HG03520 (cell line): Measurements from ENCODE around the gene RIN2.
"Not testable (repeated sequence)": the region's sequence is repeated elsewhere in the genome, so short reads cannot be mapped to it uniquely, and the experiment has no call there.

Source experiments
- ATAC-seq: cut with Tn5 transposase; IDR thresholded peaks from one replicate; pipeline ENCODE4 v1.9.1; 2021; ENCODE audit warnings: mild to moderate bottlenecking, moderate library complexity; ENCODE audit not compliant: unreplicated experiment

Gene RIN2

DNA sequence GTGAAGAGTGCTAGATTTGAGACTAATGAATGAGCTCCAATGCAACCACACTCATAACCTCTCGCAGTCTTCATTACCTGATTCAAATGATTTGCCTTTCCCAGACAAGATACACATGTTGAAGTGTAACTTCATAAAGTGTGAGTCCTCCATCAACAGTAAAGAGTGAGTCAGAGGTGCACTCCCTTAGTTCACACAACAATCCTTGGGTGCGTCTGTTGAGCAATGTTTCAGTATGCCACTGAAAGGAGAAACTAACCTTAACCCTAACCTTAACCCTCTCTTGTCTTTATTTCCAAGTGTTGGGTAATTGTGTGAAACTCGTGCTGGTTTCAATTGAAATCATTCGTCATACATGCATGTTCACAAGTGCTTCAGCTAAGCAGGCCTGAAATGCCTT lies 21.0 kb upstream of the RIN2 start:
- ATAC-seq, result no peak

DNA sequence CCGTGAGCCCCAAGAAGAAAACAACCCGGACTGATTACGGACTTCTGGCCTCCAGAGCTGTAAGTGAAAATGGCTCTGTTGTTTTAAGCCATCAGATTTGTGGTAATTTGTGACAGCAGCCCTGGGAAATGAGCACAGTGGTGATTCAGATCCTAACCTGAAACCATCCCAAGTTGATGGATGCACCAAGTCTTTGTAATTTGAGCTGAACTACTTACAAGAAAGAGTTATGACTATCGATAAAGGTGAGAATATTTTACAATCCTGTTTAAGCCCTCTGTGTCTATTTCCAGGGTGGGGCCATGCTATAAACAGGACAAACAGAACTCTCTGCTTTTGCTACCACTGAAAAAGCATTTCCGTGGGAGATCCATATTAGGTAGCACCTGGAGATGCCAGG lies 19.1 kb upstream of the RIN2 start:
- ATAC-seq, result no peak

DNA sequence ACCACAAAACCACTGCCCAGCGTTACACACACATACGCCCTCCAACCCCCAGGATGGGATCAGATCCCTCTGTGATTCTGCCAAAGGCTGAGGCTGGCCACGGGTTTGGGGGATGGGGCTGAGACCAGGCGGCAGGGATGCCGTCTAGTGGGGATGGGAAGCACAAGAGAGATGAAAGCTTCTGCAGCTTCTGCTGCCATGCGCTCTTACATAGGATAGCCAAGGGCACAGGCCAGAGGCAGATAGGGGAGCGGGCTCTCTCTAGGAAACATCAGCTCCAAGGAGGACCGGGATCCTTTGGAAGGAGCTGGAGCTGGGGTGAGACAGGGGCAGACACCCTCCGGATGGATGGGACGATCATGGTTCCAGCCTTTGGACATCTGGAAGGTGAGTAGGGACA lies 18.7 kb upstream of the RIN2 start:
- ATAC-seq, result no peak

DNA sequence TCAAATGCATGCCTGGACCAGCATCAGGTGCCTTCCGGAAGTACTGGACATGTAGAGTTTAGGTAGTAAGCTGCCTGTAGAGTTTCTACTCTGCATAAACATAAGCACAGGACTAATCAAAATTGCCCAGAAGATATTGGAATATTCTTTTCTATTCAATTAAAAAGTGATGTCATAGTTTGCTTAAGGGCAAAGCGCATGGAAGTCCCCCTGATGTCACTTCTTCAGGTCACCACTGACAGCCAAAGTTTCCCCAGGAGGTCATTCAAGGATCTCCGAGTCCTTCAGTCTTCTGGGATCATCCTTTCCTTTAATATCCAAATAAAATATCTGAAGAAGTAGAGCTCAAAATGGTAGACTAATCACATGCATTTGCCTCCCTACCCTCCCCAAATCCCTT lies 17.5 kb upstream of the RIN2 start:
- no peak for ATAC-seq

DNA sequence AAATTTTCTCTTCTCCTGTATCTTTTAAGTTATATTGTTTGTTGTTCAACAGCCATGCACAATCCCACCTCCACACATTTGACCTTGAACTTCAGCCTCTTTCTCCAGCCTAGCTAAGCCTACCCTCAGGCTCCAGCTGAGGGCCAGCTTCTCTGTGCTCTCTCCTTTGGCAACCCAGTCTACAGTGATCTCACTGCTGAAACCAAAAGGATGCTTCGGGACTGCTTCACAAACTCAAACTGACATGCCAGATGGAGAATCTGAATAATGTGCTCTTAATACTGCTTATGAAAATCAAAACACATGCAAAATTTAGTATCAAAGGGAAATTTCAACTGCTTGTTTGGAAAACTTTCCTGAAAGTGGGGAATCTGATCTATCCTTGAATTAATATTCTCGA lies 16.1 kb upstream of the RIN2 start:
- no peak for ATAC-seq

DNA sequence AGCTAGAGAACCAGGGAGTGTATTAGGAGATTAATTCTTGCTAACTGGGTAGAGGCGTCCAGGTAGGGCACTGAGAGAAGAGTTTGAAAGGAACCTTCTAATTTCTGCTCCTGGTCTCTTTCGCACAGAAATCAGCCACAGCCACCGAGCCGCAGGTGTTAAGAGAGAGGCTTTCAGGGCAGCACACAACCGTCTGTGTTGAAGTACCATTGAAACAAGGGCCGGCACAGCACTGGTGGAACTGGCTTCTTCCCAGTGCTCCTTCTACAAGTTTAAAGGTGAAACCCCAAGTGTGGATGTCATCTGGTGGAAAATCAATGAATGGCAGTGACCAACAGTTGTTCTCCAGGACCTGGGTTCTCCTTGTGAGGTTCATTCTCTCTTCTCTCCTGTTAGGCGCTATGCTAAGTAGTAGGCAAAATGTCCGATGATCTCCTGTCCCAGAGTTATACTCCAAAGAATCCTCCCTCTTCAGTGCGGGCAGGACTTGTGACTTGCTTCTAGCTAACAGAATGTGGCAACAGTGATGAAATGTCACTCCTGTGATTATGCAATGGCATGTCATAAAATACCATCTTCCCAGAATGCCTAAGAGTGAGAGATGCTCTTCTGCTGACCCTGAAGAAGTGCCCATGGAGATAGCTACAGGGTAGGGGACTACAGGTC lies 15.0 kb upstream of the RIN2 start:
- ATAC-seq, result no peak

DNA sequence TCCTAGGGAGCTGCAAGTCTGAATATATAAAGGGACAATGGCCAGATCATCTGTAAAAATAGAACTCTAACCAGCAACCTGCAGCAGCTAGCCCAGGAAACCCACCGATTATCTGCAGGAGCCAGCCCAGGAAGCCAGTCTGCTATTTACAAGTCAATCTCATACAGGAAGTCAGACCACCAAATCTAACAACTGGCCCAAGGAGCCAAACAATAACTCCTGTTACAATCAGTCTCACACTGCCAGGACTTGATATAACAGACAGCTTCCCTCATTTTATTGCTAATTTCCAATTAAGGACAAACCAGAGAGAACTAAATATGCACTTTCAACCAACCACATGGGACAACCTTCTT lies 14.4 kb upstream of the RIN2 start:
- no peak for ATAC-seq

DNA sequence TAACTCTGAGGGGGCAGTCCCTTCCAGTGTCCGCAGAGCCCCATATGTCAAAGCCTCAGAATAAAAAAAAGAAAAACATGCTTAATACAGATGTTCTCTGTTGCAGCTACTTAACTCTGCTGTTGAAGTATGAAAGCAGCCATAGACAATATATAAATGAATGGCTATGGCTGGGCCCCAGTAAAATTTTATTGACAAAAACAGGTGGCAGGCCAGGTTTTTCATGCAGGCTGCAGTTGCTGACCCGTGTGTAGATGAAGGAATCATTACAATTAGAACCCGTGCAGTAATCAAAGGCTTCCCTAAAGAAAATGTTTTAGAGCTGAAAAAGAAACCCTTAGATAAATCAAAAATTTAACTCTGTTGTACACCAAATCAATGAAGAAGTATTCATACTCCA lies 13.0 kb upstream of the RIN2 start:
- ATAC-seq, result no peak

DNA sequence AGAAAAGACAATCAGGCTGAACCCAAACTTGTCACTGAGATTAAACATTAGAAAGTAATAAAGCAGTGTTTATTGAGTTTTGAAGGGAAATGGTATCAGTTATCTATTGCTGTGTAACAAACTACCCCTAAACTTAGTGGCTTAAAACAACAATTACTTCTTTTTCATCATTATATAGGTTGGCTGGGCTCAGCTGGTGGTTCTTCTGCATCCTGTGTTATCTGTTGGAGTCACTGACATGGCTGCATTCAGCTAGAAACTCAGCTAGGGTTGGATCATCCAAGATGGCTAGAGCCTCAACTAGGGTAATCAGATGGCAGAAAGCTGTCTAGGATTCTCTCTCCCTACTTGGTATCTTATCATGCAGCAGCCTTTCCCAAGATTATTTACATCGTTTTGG lies 12.5 kb upstream of the RIN2 start:
- ATAC-seq, result no peak

DNA sequence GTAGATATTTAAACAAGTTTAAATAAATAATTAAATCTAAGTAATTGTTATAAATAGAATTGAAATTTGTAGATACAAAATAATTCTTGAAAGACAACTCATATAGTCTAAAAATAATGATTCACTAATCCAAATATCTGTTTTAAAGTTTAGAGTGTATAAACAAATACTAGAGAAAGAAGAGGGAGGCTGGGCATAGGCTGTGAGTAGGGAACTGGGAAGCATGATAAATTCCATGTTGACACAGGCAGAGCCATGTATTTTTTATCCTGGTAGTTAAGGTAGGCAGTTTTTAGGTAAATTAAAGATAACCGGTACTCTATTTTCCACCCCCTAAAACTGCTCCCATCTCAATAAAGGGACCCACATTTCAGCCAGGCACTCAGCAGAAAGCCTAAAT lies 11.7 kb upstream of the RIN2 start:
- ATAC-seq, result no peak

DNA sequence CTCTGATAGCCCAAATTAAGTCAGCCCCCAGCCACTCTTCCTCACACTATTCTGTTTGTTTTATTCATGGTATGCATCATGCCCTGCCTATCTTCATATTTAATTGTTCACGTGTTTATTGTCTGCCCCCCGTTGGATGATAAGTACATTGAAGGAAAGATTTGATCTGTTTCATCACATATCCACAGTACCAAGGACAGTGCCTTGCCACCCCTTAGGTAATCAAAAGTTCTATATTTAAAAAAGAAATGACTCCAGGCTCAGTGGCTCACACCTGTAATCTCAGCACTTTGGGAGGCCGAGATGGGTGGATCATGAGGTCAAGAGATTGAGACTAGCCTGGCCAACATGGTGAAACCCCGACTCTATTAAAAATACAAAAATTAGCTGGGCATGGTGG lies 10.2 kb upstream of the RIN2 start:
- no peak for ATAC-seq

DNA sequence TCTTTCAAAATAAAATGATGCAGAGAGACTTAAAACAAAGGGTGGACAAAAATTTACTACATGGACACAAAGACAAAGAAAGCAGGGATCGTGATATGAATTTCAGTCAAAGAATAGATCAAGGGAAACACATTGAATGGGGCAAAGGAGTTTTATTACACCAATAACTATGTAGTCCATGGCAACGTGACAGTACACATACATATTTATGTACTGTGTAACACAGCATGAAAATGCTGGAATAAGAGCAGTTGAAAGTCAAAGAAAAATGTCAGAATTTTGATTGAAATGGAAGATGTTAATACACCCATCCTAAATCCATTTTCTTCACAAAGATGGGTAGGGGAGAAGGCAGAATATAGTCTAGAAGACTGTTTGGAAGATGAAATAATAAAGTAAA lies 9.4 kb upstream of the RIN2 start:
- ATAC-seq, result no peak

DNA sequence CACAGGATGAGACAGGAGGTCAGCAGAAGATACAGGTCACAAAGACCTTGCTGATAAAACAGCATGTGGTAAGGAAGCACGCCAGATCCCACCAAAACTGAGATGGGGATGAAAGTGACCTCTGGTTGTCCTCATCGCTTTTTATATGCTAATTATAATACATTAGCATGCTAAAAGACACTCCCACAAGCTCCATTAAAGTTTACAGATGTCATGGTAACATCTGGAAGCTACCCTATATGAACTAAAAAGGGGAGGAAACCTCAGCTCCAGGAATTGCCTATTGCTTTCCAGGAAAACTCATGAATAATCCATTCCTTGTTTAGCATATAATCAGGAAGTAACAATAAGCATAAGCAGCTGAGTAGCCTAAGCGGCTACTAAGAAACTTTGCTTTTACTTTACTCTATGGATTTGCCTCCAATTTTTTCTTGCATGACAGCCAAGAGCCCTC lies 8.4 kb upstream of the RIN2 start:
- no peak for ATAC-seq

DNA sequence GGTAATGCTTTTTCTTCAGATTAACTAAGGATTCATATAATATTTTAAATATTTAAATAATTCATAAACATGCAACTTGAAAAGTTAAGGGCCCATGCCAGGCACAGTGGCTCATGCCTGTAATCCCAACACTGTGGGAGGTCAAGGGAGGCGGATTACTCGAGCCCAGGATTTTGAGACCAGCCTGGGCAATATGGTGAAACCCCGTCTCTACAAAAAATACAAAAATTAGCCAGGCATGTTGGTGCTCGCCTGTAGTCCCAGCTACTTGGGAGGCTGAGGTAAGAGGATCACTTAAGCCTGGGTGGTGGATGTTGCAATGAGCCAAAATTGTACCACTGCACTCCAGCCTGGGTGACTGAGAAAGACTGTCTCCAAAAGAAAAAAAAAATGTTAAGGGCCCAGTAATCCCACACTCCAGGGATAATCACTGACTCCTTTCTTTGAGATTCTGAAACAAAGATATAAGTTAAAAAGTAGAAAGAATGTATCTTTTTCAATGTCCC lies 7.9 kb upstream of the RIN2 start:
- ATAC-seq, result no peak

DNA sequence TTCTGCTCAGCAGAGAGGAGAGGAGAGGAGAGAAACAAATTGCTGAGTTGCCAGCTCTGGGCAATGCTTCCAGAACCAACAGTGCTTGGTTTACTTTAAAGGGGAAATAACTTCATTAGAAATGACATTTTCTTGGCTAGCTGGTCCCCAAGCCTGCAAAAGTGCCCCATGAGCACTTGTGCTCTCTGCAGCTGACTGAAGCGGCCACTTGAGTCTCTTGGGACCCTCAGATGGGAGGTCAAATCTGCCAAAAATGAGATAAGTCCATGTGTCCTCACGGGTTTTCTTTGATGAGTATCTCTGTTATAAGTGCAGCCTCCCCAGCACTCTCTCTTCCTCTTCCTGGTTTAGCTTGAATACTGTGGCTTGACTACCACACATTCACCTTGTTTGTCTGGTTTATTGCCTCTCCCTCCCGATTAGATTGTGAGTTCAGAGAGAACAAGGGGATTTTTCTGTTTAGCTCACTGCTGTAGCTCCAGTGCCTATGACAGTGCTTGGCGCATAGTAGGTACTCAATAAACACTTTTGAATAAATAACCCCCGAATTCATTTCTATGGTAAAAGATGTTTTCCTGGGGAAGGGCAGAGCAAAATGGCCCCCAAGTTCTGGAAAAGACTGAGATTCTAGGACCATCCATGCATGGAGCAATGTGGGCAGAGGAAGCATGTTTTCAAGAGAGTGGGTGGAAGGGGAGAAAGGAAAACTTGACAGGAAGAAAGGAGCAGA lies 7.0 kb upstream of the RIN2 start:
- ATAC-seq, result no peak

DNA sequence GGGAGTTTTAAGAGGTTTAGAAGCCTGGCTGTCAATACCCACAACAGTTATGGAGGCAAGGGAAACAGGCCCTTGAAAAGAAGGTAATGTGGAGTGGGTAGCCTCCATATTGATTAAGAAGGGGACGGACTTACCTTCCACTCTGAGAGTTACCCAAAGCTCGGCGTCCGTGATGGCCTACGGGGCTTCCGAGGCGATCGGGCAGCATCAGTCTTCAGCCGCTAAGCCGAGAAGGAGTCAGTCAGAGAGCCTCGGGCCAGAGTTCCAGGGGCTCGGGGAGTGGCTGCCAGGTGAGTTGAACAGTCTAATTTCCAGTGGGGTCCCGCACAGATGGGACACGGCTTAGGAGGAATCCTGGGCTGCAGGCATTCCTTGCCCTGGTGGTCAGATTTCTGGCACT lies 3.9 kb upstream of the RIN2 start:
- not testable (repeated sequence) for ATAC-seq

DNA sequence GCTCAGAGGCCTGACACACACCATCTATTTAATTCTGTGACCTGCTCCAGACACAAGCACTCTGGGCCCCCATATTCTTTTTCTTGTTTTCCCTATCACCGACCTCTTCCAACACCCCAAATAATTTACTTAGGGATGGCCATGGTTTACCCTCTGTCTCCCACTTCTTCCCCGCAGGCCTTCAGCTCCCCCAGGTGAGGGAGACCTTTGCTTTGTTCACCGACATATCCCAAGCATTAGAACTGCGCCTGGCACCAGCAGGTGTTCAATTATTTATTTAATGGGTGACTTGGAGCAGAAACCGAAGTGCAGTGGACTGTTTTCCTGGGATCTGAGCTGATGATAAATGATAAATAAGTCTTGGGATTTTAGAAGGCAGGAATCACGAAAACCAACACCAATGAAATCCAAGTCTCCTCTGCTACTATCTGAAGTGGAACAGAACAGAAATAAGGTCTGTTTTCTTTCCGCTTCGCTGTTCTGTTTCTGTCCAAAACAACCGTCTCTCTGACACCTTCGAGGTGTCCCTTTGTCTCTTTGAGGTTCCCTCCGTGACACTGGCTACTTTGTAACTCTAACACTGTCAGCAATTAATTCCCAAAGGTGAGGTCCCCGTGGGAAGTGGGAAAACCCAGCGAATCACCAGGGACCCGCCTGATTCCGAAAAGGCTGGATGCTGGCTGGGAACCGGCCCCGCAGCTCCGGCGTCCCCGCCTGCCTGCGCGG lies 1.1 kb upstream of the RIN2 start:
- ATAC-seq, result no peak

DNA sequence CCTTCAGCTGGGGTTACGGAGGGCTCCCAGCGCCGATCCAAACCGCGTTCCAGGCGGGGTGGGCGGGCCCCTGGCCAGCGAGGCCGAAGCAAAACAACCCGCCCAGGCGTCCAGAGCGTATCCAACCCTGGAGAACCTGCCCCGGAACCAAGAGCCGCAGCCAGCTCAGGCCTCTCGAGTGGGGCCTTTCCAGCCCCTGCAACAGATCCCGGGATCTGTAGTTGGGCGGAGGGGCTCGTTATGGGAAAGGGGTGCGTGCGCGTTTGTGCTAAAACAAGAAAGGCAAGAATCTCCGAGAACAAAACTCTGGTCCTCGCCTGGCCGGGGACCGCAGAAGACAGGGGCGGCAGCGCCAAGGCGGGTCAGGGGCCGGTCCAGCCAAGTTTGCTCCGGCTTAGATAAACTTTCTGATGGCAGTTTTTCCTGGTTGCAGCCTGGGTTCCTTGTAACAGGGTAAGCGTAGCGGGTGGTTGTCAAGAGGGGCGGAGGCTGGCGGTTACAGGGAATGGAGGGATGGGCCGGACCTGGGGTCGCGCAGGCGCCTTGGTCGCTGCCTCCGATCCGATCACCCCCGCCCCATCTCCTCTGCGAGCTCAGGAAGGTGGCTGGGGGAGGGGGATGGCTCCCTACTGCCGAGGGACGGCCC lies 448 bp upstream of the RIN2 start:
- no peak for ATAC-seq

DNA sequence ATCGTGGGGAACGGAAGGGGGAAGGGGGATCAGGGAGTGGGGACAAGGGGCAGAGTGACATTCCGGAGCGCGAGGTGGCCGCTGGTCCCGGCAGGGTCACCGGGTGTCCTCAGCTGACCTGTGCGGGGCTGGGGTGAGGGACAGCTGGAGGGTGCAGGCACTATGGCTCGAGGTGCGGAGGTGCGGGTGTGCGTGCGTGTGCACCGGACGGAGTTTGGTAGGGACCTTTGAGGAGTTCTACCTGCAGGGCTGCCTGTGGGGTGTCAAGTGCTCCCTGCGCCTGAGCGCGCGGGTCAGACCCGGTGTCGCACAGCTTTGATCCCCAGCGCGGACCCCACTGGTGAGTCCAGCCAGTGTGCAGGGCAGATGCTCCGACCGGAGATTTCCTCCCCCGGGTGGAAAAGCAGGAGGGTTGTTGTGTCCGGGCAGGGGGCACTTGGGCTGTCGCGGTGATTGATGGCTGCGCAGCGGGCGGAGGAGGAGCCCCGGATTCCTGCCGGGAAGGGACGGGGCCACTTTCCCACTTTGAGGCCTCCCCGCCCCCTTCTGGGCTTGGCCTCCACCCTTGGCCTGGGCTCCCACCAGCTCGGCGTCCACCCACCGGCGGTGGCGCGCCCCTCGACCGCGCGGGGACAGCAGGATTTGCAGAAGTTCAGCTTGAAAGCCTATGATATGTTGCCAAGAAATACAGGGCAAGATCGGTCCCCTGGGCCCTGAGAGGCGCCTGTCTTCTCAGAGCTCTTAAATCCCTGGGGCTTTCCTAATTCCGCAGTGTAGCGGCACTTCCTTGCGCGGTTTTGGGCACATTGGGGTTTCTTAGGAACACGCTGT lies 658 bp downstream of the RIN2 start:
- ATAC-seq, result no peak

DNA sequence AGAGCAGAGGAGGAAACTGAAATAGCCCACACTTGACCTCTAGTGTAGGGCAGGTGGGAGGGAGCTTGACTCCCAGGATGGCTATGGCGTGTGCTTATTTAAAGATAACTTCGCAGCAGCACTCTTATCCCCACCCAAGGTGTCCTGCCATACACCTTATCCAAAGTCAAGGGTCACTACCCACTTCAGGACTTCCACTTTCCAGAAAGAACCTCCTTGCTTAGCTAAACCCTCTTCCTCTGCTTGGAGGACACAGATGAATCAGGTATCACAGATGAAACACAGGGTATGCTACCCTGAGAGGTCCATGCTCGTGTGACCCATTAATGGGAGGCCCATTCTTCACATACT lies 2.3 kb downstream of the RIN2 start:
- ATAC-seq, result no peak

DNA sequence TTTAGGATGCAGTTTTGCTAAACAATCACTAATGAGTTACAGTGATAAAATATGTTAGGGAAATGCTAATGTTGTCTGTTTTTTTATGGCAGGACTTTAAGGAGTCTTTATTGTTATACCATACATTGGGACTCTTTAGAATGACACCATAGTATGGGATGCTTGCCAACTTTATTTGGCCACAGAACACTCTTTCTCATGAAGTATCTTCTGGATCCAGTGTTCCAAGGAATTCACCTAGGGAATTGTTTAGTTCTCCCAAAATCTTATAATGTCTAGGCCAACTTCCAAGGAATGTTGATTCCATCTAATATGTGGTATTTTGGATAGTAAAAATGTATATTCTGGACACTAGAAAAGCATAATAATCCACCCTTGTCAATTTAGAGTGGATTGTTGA lies 3.3 kb downstream of the RIN2 start:
- ATAC-seq, result no peak
